GM12865 (cell line): ENCODE results near the gene RPE.

Experiments
- DNase-seq: peaks from one replicate; pipeline ENCODE4 v3.0.0; 2010; ENCODE audit warnings: low read depth
- H3K4me3 ChIP-seq: 2 replicates; pipeline ENCODE4 v1.5.1; 2011; ENCODE audit warnings: mild to moderate bottlenecking, low read depth, low read length, control low read depth
- CTCF ChIP-seq: IDR thresholded peaks from 2 replicates; pipeline ENCODE4 v1.5.1; 2011; ENCODE audit warnings: low read length, control low read depth, low read depth, inconsistent platforms; ENCODE audit not compliant: insufficient read depth; ENCODE audit errors: missing control alignments

The RPE gene

GRCh38 chr2:210002158-210003157 is at the start of gene RPE:
RPE (plus strand) TSS chr2:210002638; CDS start chr2:210002662, 24 bp downstream.
- peak; percentile 97 for DNase-seq
- TF ChIP-seq CTCF = no peak
- H3K4me3 ChIP-seq = peak within 1 kb of the TSS; percentile 94

GRCh38 chr2:209956271-209956670 is 46.2 kb upstream of the RPE start:
- H3K4me3 ChIP-seq = no peak overlapping the region
- TF ChIP-seq CTCF = no peak
- no peak for DNase-seq

- no peak overlapping the region for H3K4me3 ChIP-seq
- TF ChIP-seq CTCF = no peak
- DNase-seq = no peak
Measured at GRCh38 chr2:209958016-209958415, 44.4 kb upstream of the RPE start.

GRCh38 chr2:209960045-209960444 is 42.4 kb upstream of the RPE start:
- DNase-seq = no peak
- TF ChIP-seq CTCF = no peak
- no peak overlapping the region for H3K4me3 ChIP-seq

- no peak overlapping the region for H3K4me3 ChIP-seq
- DNase-seq = peak; percentile 62
- TF ChIP-seq CTCF = peak; percentile 71
Measured at GRCh38 chr2:209960676-209961630, 41.5 kb upstream of the RPE start.

- DNase-seq = no peak
- no peak for TF ChIP-seq CTCF
Measured at GRCh38 chr2:209965723-209966122, 36.7 kb upstream of the RPE start.

More at GRCh38 chr2:209965723-209966122, 36.7 kb upstream of the RPE start:
- no peak overlapping the region for H3K4me3 ChIP-seq
